ENCODE data around the gene LSMEM2.
A peak's percentile ranks its signal among the peaks of the same experiment; 100 is the strongest.
"Not testable (repeated sequence)": the region's sequence is repeated elsewhere in the genome, so short reads cannot be mapped to it uniquely, and the experiment has no call there.

The LSMEM2 gene

DNA sequence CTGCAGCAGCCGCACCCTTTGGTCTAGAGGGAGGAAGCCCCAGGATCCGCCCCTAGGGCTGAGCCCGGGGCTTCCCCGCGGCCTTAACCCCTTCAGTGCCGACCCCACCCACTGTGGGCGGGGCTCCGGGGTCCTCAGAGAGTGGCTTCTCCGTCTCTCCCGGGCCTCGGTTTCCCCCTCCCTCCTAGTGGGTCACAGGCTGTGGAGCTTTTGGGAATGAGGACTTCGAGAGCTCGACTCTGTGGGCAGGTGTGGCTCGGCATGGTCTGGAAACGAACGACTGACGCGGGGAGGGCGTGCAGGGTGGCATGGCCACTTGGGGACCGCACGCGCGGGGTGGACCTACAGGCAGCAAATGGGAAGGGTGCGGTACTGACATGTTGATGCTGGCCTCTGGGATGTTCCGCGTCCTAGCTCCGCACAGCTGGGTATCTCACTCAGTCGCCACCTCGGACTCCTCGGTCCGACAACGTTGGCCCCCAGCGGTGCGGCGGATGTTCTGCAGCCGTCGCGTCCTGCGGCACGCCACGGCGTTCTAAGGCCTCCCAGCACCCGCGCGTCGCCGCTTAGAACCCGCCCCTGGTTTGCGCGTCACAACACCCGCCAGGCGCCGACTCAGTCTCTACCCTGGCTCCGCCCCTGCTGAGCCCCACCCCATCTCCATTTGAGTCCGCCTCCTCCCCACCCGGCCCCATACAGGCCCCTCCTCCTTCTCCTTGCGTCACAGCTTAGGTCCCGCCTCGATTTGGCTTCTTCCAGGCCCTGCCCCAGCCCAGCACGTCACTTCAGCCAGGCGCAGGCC, 20.1 kb downstream of the LSMEM2 start, which contains the start of the genes HYAL3 and NAA80:
HYAL3 (minus strand) TSS at position 570 of the 802 bp plus-strand sequence. CDS start 3,803 bp downstream, outside the sequence.
NAA80 (minus strand) TSS at position 570 of the 802 bp plus-strand sequence. CDS start 1,942 bp downstream, outside the sequence.
- peak within 1 kb of the TSS; percentile 76 for H3K9ac ChIP-seq (ENCODE audit: low read depth, low read length)
- H3K4me1 ChIP-seq (ENCODE audit: control insufficient read depth, insufficient read depth, low read length), result peaks cover 3% of the 10 kb centered on the region
- H3K36me3 ChIP-seq (ENCODE audit: control insufficient read depth, insufficient read depth, low read length), result peaks cover 2% of the 10 kb centered on the region
- no peaks in the 10 kb centered on the region for H3K9me3 ChIP-seq (ENCODE audit: control insufficient read depth, insufficient read depth, low read length)
- peak within 1 kb of the TSS; percentile 90 for H3K4me3 ChIP-seq (ENCODE audit: low read depth, low read length)
- no peaks in the 10 kb centered on the region for H3K27me3 ChIP-seq (ENCODE audit: control insufficient read depth, insufficient read depth, low read length)

DNA sequence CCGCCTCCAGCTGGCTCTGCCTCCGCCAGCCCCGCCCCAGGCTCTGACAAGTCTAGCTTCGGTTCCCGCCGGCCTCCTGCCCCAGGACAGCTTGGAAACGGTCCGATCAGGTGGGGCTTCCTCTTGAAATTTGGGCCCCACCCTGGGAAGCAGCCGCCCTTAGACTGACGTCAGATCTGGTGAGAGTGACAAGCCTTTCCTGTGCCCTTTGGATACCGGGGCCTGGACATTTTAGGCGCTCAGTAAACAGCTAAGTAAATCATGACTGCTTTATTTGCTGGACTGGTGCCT, 20.7 kb downstream of the LSMEM2 start:
- Histone ChIP-seq H3K4me1 (ENCODE audit: control insufficient read depth, insufficient read depth, low read length) (peaks cover 3% of the 10 kb centered on the region), H3K27me3 (ENCODE audit: control insufficient read depth, insufficient read depth, low read length) (no peaks in the 10 kb centered on the region), H3K9ac (ENCODE audit: low read depth, low read length) (peak overlapping the region; percentile 76)

DNA sequence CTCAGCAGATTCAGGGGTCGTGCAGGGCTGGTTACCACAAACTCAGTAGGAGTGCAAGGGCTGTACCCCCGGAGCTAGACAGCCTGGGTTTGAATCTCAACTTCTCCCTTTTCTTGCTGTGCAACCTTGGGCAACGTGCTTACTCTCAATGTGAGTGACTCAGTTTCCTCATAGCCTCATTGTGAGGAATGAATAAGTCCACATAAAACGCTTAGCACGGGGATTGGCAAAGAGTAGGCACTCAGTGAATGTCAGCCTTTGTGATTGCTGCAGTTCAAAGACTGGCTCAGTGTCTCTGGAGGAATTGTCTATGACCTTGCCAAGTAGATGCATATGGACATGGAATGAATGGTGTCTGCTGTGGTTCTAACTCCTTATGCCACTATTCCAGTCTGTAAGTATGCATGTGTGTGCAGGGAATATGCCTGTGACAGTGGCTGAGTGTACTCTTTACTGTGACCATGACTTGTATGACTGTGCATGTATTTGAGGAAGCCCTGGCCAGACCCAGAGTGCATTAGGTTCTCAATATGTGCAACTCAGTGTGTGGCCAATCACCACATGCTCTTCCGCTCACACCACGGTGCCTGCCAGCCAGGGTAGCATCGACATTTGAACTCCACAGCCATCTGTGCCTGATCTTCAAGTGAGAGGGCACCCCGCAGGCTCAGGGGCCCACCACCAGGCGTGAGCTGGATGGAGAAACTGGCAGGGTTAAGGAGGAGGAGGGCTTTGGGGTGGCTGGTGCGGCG, 21.2 kb downstream of the LSMEM2 start:
- Histone ChIP-seq H3K9ac (ENCODE audit: low read depth, low read length) (peak overlapping the region; percentile 76), H3K4me1 (ENCODE audit: control insufficient read depth, insufficient read depth, low read length) (peaks cover 3% of the 10 kb centered on the region), H3K9me3 (ENCODE audit: control insufficient read depth, insufficient read depth, low read length) (no peaks in the 10 kb centered on the region), H3K27me3 (ENCODE audit: control insufficient read depth, insufficient read depth, low read length) (no peaks in the 10 kb centered on the region), H3K4me3 (ENCODE audit: low read depth, low read length) (peak overlapping the region; percentile 45), H3K36me3 (ENCODE audit: control insufficient read depth, insufficient read depth, low read length) (peaks cover 2% of the 10 kb centered on the region)

More for the DNA sequence above, 20.7 kb downstream of the LSMEM2 start:
- Histone ChIP-seq H3K9me3 (ENCODE audit: control insufficient read depth, insufficient read depth, low read length) (no peaks in the 10 kb centered on the region), H3K4me3 (ENCODE audit: low read depth, low read length) (peak overlapping the region; percentile 45), H3K36me3 (ENCODE audit: control insufficient read depth, insufficient read depth, low read length) (peaks cover 2% of the 10 kb centered on the region)

GRCh38 chr3:50300681-50301254, 21.9 kb downstream of the LSMEM2 start:
- Histone ChIP-seq H3K9ac (ENCODE audit: low read depth, low read length) (no peak overlapping the region), H3K27me3 (ENCODE audit: control insufficient read depth, insufficient read depth, low read length) (no peaks in the 10 kb centered on the region), H3K4me1 (ENCODE audit: control insufficient read depth, insufficient read depth, low read length) (peaks cover 3% of the 10 kb centered on the region), H3K9me3 (ENCODE audit: control insufficient read depth, insufficient read depth, low read length) (no peaks in the 10 kb centered on the region), H3K36me3 (ENCODE audit: control insufficient read depth, insufficient read depth, low read length) (peaks cover 2% of the 10 kb centered on the region), H3K4me3 (ENCODE audit: low read depth, low read length) (no peak overlapping the region)

DNA sequence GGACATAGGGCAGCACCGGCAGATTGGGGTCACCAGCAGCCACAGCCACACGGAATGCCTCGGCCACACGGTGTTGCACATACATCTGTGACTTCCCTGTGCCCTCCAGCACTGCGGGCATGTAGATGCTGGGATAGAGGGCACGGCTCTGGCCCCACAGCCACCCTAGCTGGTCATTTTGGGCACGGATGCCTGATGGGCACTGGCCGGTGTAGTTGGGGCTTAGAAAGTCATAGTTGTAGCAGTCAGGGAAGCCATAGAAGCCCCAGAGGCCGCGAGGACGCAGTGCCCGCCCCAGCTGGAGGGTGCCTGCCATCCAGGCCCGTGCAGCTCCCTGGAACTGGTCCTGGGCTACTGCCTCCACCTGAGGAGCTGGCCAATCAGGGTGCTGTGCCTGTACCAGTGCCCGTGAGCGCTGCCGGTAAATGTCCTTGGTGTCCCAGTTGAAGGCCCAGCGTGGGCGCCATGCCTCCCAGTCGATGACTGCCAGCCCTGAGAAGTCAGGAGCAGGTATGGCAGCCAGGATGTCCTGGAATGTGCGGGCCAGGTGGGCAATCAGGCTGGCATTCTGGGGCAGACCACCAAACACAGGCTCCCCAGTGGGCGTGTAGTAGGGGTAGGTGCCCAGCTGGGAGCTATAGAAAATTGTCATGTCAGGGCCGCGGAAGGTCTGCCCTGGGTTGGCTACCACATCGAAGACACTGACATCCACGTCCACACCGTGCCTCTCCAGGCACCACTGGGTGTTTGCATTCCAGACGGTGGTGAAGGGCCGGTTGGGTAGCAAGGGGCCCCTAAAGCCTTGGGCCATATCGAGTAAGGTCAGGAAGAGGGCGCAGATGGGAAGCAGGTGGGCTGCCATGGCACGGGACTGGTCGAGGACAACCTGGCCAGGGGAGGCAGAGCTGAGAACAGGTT, 23.5 kb downstream of the LSMEM2 start:
- no peak overlapping the region for H3K4me3 ChIP-seq (ENCODE audit: low read depth, low read length)
- H3K9me3 ChIP-seq (ENCODE audit: control insufficient read depth, insufficient read depth, low read length), result no peaks in the 10 kb centered on the region
- peaks cover 3% of the 10 kb centered on the region for H3K4me1 ChIP-seq (ENCODE audit: control insufficient read depth, insufficient read depth, low read length)
- H3K27me3 ChIP-seq (ENCODE audit: control insufficient read depth, insufficient read depth, low read length), result no peaks in the 10 kb centered on the region
- no peak overlapping the region for H3K9ac ChIP-seq (ENCODE audit: low read depth, low read length)
- no peaks in the 10 kb centered on the region for H3K36me3 ChIP-seq (ENCODE audit: control insufficient read depth, insufficient read depth, low read length)

DNA sequence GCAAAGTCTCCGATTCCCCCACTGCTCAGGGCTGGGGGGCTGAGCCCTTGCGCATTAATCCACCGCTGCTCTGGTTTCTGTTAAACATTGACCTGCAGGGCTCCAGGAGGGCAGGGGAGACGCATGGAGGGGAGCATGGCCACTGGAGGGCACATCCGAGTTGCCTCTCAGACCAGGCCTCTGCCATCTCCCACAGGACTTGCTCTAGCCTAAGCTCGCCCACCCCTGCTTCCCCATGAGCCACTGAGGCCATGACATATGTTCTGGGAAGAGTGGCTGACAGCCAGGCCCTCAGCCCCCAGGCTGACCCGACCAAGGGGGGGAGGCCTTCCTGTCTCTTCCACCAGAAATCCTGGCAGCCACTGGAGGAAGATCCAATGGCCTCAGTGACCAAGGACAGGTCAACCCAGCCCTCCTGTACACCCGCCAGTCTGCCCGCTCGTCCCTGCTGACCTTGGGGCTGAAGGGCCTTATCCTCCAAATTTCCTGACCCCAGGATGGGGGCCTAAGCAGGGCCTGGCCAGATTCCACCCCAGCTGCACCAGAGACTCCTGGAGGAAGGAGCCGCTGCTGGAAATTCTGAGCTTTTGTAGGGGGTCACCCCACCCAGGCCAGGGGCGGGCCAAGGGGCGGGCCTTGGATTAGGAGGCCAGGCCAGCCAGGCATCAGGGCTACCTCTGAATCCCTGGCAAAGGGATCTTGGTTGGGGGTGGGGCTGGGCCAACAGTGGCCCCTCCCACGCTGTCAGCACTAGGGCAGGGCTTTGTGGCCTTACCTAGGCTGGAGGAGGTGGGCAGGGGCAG, 24.3 kb downstream of the LSMEM2 start, which contains the start of gene HYAL1:
HYAL1 (minus strand) TSS at position 562 of the 803 bp plus-strand sequence. CDS start 618 bp downstream, outside the sequence.
- H3K4me3 ChIP-seq (ENCODE audit: low read depth, low read length), result no peak within 1 kb of the TSS
- peaks cover 3% of the 10 kb centered on the region for H3K4me1 ChIP-seq (ENCODE audit: control insufficient read depth, insufficient read depth, low read length)
- no peaks in the 10 kb centered on the region for H3K9me3 ChIP-seq (ENCODE audit: control insufficient read depth, insufficient read depth, low read length)
- no peaks in the 10 kb centered on the region for H3K27me3 ChIP-seq (ENCODE audit: control insufficient read depth, insufficient read depth, low read length)
- H3K36me3 ChIP-seq (ENCODE audit: control insufficient read depth, insufficient read depth, low read length), result no peaks in the 10 kb centered on the region
- peak within 1 kb of the TSS; percentile 47 for H3K9ac ChIP-seq (ENCODE audit: low read depth, low read length)

DNA sequence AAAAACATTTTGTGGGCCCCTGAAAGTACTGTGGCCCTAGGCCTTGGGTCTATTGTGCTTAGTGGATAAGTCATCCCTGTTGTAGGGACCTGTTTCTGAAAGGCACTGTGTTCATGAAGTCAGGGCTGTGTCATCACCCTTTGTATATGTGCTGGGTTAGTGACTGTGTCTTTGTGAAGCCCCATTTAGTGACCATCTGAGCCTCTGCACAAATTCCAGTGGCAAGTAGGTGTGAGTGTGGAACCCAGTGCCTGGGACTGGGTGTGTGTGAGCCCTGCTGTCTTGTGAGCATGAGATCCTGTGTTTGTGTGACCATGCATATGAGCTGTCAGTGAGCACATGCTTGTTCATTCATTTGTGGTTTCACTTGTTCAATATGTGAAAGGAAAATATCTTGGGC, 25.7 kb downstream of the LSMEM2 start:
- Histone ChIP-seq H3K36me3 (ENCODE audit: control insufficient read depth, insufficient read depth, low read length) (no peaks in the 10 kb centered on the region), H3K9ac (ENCODE audit: low read depth, low read length) (no peak overlapping the region), H3K4me1 (ENCODE audit: control insufficient read depth, insufficient read depth, low read length) (peaks cover 3% of the 10 kb centered on the region), H3K4me3 (ENCODE audit: low read depth, low read length) (no peak overlapping the region), H3K9me3 (ENCODE audit: control insufficient read depth, insufficient read depth, low read length) (peaks cover under 1% of the 10 kb centered on the region), H3K27me3 (ENCODE audit: control insufficient read depth, insufficient read depth, low read length) (no peaks in the 10 kb centered on the region)

- H3K36me3 ChIP-seq (ENCODE audit: control insufficient read depth, insufficient read depth, low read length); H3K9me3 ChIP-seq (ENCODE audit: control insufficient read depth, insufficient read depth, low read length); H3K27me3 ChIP-seq (ENCODE audit: control insufficient read depth, insufficient read depth, low read length); H3K9ac ChIP-seq (ENCODE audit: low read depth, low read length); H3K4me1 ChIP-seq (ENCODE audit: control insufficient read depth, insufficient read depth, low read length); H3K4me3 ChIP-seq (ENCODE audit: low read depth, low read length): not testable (repeated sequence)
Observed at GRCh38 chr3:50312041-50312440, 33.2 kb downstream of the LSMEM2 start.

DNA sequence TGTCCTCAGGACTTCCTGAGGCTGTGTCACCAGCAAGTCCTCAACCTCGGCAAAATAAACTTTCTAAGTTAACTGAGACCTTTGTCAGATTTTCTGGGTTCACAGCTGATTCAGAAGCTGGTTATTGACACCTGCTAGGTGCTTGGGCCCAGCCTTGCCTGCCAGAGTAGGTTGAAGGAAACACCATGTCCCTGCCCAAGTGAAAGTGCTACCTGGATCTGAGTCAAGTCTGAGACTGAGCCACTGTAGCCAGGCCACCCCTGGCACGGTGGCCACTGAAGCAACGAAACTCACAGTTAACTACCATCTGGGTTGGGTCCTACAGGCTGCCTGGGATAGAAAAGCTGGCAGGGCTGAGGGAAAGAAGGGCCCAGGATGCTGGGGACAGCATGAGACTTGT, 35.5 kb downstream of the LSMEM2 start:
- Histone ChIP-seq H3K4me3 (ENCODE audit: low read depth, low read length) (no peak overlapping the region), H3K36me3 (ENCODE audit: control insufficient read depth, insufficient read depth, low read length) (peaks cover 27% of the 10 kb centered on the region), H3K4me1 (ENCODE audit: control insufficient read depth, insufficient read depth, low read length) (no peaks in the 10 kb centered on the region), H3K9me3 (ENCODE audit: control insufficient read depth, insufficient read depth, low read length) (peaks cover 3% of the 10 kb centered on the region), H3K9ac (ENCODE audit: low read depth, low read length) (no peak overlapping the region), H3K27me3 (ENCODE audit: control insufficient read depth, insufficient read depth, low read length) (no peaks in the 10 kb centered on the region)

GRCh38 chr3:50314816-50315215, 35.9 kb downstream of the LSMEM2 start:
- H3K4me1 ChIP-seq (ENCODE audit: control insufficient read depth, insufficient read depth, low read length), result no peaks in the 10 kb centered on the region
- peaks cover 32% of the 10 kb centered on the region for H3K36me3 ChIP-seq (ENCODE audit: control insufficient read depth, insufficient read depth, low read length)
- no peak overlapping the region for H3K9ac ChIP-seq (ENCODE audit: low read depth, low read length)
- H3K4me3 ChIP-seq (ENCODE audit: low read depth, low read length), result no peak overlapping the region
- no peaks in the 10 kb centered on the region for H3K9me3 ChIP-seq (ENCODE audit: control insufficient read depth, insufficient read depth, low read length)
- no peaks in the 10 kb centered on the region for H3K27me3 ChIP-seq (ENCODE audit: control insufficient read depth, insufficient read depth, low read length)

Measured in iPS-15b (cell line).